ENCODE results near the gene PTPRN2.
A peak's percentile ranks its signal among the peaks of the same experiment; 100 is the strongest.
"Not testable (repeated sequence)": the region's sequence is repeated elsewhere in the genome, so short reads cannot be mapped to it uniquely, and the experiment has no call there.

PTPRN2 gene

DNA sequence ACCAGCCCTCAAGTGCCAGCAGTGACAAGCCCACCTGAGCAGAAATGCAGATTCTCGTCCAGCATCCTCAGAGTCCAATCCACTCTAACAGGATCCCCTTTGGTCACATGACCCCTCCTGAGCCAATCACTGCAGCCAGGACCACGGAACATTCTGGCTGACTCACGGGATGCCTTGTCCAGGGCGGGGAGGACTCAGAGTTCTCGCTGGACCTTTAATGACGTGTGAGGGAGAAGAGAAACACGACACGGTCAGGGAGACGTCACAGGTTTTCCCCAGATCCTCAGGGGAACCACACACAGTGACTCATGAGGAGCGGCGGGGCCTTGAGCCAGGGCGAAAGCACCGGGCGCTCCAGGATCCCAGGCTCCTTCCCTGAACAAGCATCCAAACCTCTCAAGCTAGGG, 155.7 kb downstream of the PTPRN2 start:
- no peak for DNase-seq

- DNase-seq, result no peak
Measured at GRCh38 chr7:158431055-158431940, 156.3 kb downstream of the PTPRN2 start.

- DNase-seq, result no peak
Measured at GRCh38 chr7:158430308-158431034, 157.2 kb downstream of the PTPRN2 start.

GRCh38 chr7:158428837-158429753, 158.5 kb downstream of the PTPRN2 start:
- no peak for DNase-seq

DNA sequence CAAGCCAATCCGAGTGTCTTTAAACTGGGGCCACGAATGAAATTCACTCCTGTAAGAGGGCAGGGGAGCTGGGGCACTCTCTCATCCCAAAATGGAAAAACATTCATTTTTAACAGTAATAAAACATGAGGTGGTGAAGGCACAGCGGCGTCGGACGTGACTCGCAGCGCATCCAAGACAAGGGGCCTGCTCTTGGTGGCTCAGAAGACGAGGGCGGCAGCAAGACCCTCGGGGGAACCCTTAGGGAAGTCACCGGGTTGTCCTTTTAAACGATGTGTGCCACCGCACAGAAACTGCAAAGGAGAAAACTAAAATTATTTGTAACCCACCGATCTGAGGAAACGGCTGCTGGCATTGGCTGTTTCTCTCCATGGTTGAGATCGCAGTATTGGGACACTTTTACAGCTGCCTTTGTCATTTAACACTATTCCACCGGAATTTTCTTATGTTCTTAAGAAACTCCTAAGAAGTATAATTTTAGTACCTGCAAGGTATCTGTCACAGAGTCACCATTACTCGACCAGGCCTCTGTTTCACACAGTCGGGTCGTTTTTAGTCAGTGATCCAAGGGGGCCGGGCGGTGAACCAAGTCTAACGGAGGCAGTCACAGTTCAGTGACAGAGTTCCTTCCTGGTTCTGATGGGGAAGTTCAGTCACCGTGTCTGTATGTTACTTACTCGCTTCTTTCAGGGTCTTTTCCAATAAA, 159.3 kb downstream of the PTPRN2 start:
- no peak for DNase-seq

DNA sequence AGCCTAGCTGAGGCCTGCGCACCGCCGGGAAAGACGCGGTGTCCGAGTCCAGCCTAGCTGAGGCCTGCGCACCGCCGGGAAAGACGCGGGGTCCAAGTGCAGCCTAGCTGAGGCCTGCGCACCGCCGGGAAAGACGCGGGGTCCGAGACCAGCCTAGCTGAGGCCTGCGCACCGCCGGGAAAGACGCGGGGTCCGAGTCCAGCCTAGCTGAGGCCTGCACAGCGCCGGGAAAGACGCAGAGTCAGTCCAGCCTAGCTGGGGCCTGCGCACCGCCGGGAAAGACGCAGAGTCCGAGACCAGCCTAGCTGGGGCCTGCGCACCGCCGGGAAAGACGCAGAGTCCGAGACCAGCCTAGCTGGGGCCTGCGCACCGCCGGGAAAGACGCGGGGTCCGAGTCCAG, 161.9 kb downstream of the PTPRN2 start:
- DNase-seq, result not testable (repeated sequence)

DNA sequence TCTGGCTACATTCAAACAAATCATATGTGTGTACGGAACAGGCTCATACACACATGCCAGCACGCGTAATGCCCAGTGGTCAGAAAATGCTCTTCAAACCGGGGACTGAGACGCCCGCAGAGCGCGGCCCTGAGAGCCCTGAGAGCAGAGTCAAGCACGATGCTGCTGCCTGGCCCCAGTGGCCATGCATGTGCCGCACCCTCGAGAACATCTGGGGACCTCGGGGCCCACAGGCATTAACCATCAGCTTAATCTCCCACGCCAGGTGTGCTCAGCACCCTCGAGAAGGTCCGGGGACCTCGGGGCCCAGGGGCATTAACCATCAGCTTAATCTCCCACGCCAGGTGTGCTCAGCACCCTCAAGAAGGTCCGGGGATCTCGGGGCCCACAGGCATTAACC, 163.1 kb downstream of the PTPRN2 start:
- DNase-seq, result no peak

DNA sequence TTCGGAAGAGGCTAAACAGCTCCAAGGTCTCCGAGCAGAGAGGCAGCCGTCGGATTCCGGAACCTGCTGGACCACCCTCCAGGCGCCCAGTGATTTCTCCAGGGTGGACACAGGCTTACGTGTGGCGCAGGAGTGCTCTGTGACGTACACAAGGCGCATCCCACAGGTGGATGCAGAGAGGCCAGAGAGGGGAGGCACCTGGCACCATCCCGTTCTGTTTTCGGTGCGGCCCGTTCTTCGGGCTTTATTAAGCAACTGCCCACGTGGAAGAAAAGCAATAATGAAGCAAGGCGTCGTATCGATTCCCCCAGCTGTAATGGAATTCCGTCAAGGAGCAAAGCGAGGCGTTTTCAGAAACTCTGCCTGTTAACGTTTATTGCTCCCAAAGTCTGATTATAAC, 163.6 kb downstream of the PTPRN2 start:
- DNase-seq, result no peak

GRCh38 chr7:158422887-158423560, 164.6 kb downstream of the PTPRN2 start:
- no peak for DNase-seq

DNA sequence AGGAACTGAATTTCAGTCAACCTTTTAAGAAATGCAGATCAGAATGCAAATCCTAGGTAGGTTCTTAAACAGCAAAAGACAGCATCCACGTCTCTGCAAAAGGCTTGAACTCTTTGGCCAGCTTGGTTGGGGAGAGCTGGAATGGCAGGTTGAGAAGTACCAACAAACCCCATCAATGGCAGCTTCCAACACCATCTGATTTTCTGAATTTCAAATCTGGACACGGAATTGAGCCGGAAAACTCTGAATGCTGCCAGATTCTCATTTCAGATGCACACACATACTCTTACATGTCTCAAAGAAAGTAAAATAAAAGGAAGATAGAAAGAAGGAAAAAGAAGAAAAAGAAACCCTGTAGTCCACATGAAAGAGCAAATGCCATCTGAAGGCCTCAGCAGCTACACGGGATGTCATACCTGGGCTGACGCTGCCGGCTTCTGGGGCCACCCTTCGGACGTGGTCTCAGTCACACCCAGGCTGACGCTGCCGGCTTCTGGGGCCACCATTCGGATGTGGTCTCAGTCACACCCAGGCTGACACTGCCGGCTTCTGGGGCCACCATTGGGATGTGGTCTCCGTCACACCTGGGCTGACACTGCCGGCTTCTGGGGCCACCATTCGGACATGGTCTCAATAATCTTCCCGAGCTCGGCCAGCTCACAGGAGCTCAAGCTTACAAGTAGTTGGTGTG, 165.3 kb downstream of the PTPRN2 start:
- DNase-seq, result no peak

GRCh38 chr7:158421361-158421760, 166.3 kb downstream of the PTPRN2 start:
- no peak for DNase-seq

- no peak for DNase-seq
Measured at GRCh38 chr7:158420591-158421340, 166.9 kb downstream of the PTPRN2 start.

- no peak for DNase-seq
Measured at GRCh38 chr7:158419238-158419785, 168.3 kb downstream of the PTPRN2 start.

DNA sequence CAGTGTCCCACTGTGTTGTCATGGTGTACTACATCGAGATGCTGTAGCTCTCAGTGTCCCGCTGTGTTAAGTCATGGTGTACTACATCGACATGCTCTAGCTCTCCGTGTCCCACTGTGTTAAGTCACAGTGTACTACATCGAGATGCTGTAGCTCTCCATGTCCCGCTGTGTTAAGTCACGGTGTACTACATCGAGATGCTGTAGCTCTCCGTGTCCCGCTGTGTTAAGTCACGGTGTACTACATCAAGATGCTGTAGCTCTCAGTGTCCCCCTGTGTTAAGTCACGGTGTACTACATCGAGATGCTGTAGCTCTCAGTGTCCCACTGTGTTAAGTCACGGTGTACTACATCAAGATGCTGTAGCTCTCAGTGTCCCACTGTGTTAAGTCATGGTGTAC, 169.2 kb downstream of the PTPRN2 start:
- DNase-seq, result not testable (repeated sequence)

GRCh38 chr7:158416283-158416933, 171.2 kb downstream of the PTPRN2 start:
- no peak for DNase-seq

DNA sequence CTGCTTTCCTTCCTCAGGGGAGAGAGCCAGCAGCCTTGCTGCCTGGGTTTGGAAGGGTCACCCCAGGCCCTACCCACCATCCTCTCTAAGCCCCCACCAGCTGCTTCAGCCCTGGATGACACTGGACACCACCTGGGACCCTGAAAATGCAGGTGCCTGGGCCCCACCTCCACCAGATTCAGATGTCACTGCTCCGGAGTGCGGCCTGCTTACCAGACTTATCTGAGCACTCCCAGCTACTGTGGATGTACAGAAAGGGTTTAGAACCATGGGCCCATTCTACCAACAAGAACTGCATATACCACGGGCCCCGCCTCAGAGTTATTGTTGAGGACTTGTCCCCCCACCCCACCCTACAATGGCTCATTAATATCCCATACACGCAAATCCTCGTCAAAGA, 172.3 kb downstream of the PTPRN2 start:
- DNase-seq, result no peak

GRCh38 chr7:158414486-158414961, 173.1 kb downstream of the PTPRN2 start:
- peak; percentile 88 for DNase-seq

DNA sequence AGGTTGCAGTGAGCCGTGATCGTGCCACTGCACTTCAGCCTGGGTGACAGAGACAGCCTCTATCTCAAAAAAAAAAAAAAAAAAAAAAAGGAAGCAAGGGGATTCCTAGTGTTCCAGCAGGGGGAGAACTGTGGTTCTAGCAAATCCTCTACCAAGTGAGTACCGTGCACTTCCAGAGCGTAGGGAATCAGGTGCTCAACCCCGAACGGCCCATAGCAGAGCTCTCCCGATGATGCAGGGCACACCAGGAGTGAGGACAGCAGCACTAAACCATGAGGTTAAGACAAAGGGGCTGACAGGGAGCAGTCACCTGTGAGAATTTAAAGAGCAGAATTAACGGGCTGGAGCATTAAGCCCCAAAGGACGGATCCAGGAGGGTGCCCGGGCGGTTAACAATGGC, 173.6 kb downstream of the PTPRN2 start:
- peak; percentile 73 for DNase-seq

DNA sequence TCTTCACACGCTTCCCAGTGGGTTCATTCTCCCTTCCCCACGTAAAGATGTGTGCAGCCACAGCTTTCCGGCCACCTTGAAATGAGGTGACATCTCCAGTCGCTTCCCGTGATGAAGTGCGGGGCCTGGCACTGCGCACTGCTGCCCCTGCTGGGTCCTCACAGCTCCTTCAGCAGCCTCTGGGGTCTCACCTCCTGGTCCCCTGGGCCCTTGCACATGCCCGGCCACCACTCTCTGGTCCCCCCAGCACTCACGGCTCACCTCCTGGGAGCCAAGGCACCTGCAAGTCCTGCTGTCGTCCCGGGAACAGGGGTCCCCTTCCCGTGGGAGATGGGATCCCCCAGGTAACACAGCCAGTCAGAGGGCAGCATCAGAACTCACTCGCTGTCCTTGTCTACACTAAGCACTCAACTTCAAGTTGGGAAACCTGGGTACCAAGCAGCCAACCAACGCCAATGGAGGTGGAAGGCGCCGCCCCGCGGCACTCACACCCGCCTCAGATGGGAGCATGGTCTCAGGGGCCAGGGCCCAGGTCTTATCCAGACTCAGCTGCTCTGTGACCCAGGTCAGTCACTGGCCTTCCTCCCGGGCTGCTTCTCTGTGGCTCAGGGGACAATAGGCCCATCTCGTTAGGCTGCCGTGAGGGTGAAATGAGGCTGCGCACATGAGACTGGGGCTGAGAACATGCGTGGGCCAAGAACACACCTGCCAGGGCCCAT, 176.2 kb downstream of the PTPRN2 start:
- no peak for DNase-seq
